Measurements from ENCODE around the gene UBASH3B. TPM values are rescaled to one million over a fixed set of nuclear protein-coding genes. Genes with fewer than 3 reads are reported as not detected.

UBASH3B gene
- total RNA-seq, 1 experiment from 2014 or later, result 8.0 TPM

GRCh38 chr11:122726028-122726427, 70.5 kb downstream of the UBASH3B start:
- H3K4ac ChIP-seq (ENCODE audit: low read depth, low read length), result no peak overlapping the region
- no peak overlapping the region for H2BK20ac ChIP-seq (ENCODE audit: low read depth, low read length, poor library complexity, severe bottlenecking)
- H3K14ac ChIP-seq (ENCODE audit: insufficient read depth, low read length), result no peak overlapping the region
- H2BK12ac ChIP-seq (ENCODE audit: insufficient read length, low read depth, low read length), result no peak overlapping the region
- no peaks in the 10 kb centered on the region for H3K23me2 ChIP-seq (ENCODE audit: insufficient read length, low read depth, low read length, poor library complexity, severe bottlenecking)
- H3K18ac ChIP-seq (ENCODE audit: insufficient read length, low read depth, low read length), result no peak overlapping the region
- no peak for TF ChIP-seq CTCF (conservative IDR thresholded peaks at IDR 0.05)
- no peak for DNase-seq
- H3K27ac Mint-ChIP-seq, result no peak overlapping the region
- H3K9me3 ChIP-seq (ENCODE audit: control insufficient read depth, low read depth, low read length), result no peaks in the 10 kb centered on the region
- no peak overlapping the region for H3K4me2 ChIP-seq (ENCODE audit: insufficient read depth, insufficient read length, low read length)
- no peaks in the 10 kb centered on the region for H3K27me3 ChIP-seq (ENCODE audit: insufficient read depth, low read length)
- H3K79me2 ChIP-seq (ENCODE audit: insufficient read depth, low read length), result no peaks in the 10 kb centered on the region
- H4K20me1 ChIP-seq (ENCODE audit: control insufficient read depth, insufficient read depth, insufficient read length), result no peaks in the 10 kb centered on the region
- H3K23ac ChIP-seq (ENCODE audit: insufficient read length, low read depth, low read length), result no peak overlapping the region
- no peak overlapping the region for H4K8ac ChIP-seq (replicated peaks; ENCODE audit: insufficient read length, low read depth, low read length)
- no peaks in the 10 kb centered on the region for H3K36me3 Mint-ChIP-seq (ENCODE audit: insufficient read depth in 1 of 3, low read depth in 3 of 3)
- no peak overlapping the region for H2BK120ac ChIP-seq (ENCODE audit: low read depth, low read length, poor library complexity, severe bottlenecking)
- no peaks in the 10 kb centered on the region for H3K9me3 Mint-ChIP-seq
- H3T11ph ChIP-seq (ENCODE audit: low read length), result no peak overlapping the region
- no peak overlapping the region for H3K56ac ChIP-seq (ENCODE audit: insufficient read length, low read depth, low read length)
- no peak overlapping the region for H2AFZ ChIP-seq (ENCODE audit: low read length)
- no peak overlapping the region for H2AK5ac ChIP-seq (ENCODE audit: insufficient read length, low read length)
- H3K4me1 ChIP-seq (ENCODE audit: insufficient read depth, low read length), result peaks cover 9% of the 10 kb centered on the region
- H3K9ac ChIP-seq (ENCODE audit: extremely low read depth, insufficient read length, low read length), result no peak overlapping the region
- H3K27me3 Mint-ChIP-seq (ENCODE audit: low read depth), result no peaks in the 10 kb centered on the region
- H4K91ac ChIP-seq (ENCODE audit: insufficient read length, low read depth, low read length), result no peak overlapping the region
- no peak overlapping the region for H4K5ac ChIP-seq (ENCODE audit: insufficient read length, low read depth, low read length)
- no peak overlapping the region for H3K4me3 Mint-ChIP-seq
- no CpG with 5 or more reads among the region's 9 CpGs for WGBS (ENCODE audit: extremely low coverage, insufficient read length, low lambda C conversion rate)
- H2BK5ac ChIP-seq (ENCODE audit: insufficient read length, low read length), result no peak overlapping the region
- H3K4me1 Mint-ChIP-seq, result peaks cover 19% of the 10 kb centered on the region in 2 experiments
- no peak overlapping the region for H2BK15ac ChIP-seq (ENCODE audit: low read depth, low read length)
- H3K27ac ChIP-seq (ENCODE audit: insufficient read length, low read depth, low read length), result no peak overlapping the region
- no peaks in the 10 kb centered on the region for H3K79me1 ChIP-seq (ENCODE audit: insufficient read depth, low read depth, low read length, poor library complexity, severe bottlenecking)
